SK-N-SH (cell line): ENCODE results near the gene LARP7.

Experiments used
- CTCF ChIP-seq: fragments of 200-600 bp; sonication (generic); IDR thresholded peaks from 2 replicates; pipeline ENCODE4 v1.6.1; 2017; ENCODE audit warnings: antibody characterized with exemption, mild to moderate bottlenecking, moderate library complexity
- POLR2AphosphoS5 ChIP-seq: IDR thresholded peaks from 2 replicates; pipeline ENCODE4 v1.6.1; 2012; ENCODE audit warnings: low read depth, low read length
- SIN3A ChIP-seq: IDR thresholded peaks from 2 replicates; pipeline ENCODE4 v1.6.1; 2012; ENCODE audit warnings: low read depth, mild to moderate bottlenecking, low read length, moderate library complexity, borderline replicate concordance

GRCh38 chr4:112647785-112648184 is 10.8 kb downstream of the LARP7 start:
- no peak for TF ChIP-seq POLR2AphosphoS5
- no peak for TF ChIP-seq CTCF
- no peak for TF ChIP-seq SIN3A
